Pons (tissue), 1 donor: ENCODE data around the gene CTRL.
A peak's percentile ranks its signal among the peaks of the same experiment; 100 is the strongest.
"Not testable (repeated sequence)": the region's sequence is repeated elsewhere in the genome, so short reads cannot be mapped to it uniquely, and the experiment has no call there.

Experiments used
- DNase-seq: peaks from one replicate; pipeline ENCODE4 v3.0.0-alpha.2; 2016; ENCODE audit warnings: low spot score

Gene CTRL

DNA sequence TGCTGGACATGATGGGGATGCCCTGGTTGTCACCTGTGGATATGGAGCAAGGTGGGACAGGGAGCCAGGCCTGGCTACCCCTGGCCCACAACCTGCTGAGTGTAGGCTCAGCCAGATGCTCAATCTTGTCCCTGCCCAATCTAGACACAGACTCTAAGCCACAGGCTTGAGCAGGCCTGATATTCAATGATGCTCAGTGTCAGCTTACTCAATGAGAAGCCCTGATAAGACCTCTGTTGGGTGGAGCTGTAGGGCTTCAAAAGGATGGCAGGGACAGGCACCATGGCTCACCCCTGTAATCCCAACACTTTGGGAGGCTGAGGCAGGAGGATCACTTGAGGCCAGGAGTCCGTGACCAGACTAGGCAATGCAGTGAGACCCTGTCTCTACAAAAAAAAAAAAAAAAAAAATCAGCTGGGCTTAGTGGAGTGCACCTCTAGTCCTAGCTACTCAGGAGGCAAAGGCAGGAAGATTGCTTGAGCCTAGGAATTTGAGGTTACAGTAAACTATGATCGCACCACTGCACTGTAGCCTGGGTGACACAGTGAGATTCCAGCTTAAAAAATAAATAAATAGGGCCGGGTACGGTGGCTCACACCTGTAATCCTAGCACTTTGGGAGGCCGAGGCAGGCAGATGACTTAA lies 8.9 kb upstream of the CTRL start:
- no peak for DNase-seq

DNA sequence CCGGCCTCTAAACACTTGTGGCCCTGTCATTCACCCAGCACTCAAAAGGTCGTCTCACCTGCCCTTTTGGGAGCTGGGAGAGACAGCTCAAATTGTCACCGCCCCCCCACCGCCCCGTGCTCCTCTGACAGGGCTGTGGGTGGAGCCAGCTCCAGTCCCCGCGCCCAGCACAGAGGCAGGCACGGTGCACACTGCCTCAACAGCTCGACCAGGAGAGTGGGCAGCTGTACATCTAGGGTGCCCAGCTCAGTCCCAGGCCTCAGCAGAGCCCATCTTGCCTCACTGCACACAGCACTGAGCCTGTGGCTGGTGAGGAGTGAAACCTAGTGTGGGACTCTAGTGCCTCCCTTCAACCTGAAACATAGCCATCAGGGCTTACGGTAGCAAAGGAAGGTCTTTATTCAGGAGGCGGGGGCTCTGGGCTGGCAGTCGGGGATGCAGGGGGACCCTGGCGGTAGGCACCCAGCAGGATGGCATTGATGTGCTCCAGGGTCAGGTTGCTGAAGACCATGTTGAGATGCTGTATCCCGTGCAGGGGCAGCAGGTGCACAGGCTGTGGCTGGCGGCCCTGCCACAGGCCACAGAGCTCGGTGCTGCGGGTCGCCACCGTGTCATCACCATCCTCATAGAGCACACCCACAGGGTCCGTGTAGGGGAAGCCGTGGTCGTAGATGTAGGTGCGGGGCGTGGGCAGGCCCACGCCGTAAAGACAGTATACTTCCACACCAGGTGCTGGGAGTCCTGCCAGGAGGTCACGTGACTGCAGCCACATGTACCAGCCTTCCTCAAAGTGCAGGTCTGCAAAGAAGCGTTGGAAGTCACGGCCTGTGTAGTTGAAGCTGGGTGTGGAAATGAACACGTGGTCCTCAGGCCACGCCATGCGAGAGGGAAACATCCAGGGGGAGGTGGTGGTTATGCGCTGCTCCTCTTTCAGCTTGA lies 8.1 kb upstream of the CTRL start:
- no peak for DNase-seq

DNA sequence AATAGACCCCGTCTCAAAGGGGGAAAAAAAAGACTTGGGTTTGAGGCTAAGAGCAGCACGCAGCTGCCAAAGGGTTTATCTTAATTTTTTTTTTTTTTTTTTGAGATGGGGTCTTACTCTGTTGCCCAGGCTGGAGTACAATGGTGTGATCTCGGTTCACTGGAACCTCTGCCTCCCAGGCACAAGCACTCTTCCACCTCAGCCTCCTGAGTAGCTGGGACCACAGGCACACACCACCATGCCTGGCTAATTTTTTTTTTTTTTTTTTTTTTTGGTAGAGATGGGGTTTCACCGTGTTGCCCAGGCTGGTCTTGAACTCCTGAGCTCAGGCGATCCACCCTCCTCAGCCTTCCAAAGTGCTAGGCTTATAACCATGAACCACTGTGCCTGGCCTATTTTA lies 6.1 kb upstream of the CTRL start:
- DNase-seq = not testable (repeated sequence)

DNA sequence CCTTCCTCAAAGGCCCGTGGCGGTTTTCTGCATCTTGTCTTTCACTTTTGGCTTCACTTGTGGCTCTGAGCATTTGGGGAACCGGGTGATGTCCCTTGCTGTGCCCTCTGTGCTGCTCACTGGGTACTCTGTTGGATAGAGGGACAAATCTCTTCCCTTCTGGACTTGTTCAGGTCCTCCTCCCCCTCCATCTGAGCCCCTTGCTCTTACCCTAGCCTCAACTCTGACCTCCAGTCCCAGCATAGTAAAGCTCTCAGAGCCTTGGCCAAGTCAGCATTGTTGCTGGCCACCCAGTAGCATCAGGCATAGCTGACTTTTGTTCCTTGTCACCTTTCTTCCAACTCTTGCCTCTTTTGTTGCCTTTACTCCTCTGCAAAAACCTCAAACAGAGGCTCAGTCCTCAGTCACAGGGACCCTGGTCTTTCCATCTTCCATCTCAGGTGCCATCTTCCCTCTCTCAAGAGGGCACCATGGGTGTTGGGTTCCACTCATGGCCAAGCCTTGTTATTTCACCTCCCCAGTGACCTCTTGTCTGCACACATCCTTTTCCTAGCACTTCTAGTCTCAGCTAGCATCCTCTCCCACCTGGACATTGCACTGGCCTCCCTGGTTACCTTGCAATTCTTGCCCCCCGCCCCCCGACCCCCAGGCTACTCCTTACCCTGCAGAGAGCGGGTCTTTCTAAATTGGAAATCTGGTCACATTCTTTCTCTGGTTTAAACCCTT lies 5.4 kb upstream of the CTRL start:
- peak; percentile 83 for DNase-seq

DNA sequence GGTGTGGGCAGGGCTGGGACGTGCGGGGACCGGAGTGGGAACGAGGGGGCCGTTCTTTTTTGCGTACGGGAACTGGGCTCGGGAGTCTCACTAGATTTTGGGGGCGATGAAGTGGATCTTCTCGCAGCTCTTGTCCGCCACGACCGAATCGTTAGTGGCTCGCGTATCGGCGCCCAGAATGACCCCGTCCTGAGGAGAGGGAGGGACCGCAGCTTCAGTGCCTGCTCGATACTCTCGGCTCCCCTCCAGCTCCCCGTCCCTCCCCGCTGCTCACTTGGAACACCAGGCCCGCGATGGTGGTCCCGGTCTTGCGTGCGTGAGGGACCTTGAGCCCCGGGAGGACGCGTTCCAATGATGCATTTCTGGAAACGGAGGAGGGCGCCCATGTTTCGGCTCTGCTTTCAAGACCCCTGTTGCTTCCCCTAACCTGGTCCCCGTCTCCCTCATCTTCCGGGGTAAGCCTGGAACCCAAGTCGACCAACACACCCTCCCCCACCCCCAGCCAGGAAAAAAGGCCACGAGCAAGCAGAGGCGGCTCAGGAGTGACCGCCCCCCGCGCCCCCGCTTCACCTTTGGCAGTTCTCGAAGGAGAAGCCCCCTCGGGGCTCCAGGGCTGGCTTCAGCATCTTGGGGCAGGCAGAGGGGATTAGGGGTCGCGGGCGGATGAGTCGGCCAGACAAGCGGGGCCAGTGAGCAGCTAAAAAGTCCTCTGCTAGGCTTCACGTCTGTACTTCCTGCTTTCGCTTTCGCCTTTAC lies 4.6 kb upstream of the CTRL start, which contains the start of gene PSMB10:
Gene PSMB10 (minus strand): TSS at position 727 of the 756 bp plus-strand sequence. CDS start 101 bp downstream, at position 626.
- peak; percentile 37 for DNase-seq

DNA sequence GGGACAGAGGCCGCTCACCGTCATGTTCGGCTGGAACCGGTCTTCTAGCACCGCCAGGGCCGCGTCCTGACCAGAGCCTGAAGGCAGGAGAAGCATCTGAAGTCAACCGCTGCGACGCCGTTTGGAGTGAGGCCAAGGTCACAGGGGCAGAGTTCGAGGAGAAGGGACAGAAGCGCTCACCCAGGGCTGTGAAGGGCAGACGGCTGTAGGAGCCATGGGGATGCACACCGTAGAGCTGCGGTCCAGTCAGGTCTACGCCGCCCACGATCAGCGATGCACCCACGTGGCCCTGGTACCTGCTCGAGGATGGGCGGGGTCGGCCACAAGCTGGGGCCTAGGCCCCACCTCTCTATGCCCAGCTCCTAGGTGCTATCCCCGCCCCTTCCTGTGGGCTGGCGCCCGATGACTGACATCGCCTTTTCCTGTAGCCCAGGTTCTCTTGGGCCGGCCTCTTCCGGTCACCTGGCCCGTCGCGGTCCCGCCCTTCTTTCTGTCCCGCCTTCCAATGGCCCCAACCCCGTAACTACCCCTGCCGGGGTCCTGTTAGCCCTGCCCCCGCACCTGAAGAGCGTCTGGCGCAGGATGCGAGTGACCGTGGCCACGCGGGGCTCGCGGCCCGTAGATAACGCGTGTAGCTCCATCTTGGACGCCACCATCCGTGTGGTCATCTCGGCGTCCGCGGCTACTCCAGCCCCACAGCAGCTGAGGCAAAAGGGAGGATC lies 3.9 kb upstream of the CTRL start:
- DNase-seq = peak; percentile 98

DNA sequence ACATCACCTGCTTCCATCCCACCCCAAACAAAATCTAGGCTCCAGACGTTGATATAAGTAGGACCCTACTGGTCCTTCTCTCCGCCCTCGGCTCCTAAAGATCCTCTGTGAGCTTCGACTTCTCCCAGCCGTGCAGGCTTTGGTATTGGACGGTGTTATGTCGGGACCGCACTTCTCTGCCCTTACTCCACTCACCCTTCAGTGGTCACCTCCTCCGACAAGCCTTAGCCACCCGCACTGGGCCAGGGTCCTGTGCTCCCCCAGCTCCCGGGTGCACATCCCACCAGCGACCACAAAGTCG lies 3.4 kb upstream of the CTRL start:
- DNase-seq = no peak

DNA sequence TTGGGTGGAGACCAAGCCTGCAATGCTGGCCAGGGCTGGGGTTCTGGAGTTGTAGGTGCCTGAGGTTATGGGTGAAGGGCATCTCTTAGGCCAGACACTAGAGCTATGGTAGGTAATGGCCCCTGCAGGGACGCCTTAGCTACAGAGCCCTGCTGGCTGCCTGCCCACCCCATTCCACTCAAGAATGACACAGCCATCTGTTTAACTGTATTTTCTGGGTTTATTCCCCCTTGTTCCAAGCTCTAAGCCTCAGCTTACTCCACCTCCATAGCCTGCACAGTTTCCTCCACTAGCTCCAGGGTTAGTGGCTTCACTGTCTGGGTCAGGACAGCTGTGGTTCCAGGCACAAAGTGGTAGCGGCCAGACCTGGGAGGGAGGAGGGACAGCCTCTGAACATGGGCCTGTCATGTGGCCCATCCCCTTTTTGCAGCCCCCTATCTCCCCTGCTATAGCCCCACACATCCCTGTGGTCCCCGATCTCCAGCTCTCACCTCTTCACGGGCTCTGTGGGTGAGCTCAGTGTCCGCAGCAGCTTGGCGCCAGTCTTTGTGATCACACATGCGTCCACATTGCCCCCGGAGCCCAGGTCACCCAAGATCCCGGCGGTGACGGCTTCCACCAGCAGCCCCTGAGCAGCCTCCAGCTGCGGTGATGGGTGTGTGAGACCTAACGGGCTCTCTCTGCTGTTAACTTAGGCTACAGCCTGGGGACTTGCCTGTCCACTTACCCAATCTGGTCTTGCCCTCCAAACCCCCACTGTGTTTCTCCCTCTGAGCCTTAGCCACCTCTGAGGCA lies 2.8 kb upstream of the CTRL start:
- DNase-seq = no peak

DNA sequence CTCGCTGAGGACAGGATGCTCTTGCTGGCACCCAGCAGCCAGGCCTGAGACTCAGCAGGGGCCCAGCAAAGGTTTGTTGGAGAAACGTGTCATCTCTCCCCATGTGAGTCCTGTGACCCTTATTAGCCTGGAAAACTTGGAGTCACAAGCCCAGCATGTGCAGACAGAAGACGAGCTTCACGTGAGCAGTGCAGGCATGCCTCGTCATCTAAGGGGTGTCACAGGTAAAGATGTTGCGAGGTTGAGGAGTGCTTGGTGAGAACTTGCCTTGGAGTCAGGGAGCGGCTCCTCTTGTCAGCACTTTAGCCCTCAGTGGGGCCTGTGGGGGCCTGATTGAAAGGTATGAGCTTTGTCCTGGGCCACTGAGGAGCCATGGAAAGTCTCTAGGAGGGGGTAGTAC lies 2.1 kb upstream of the CTRL start:
- no peak for DNase-seq

DNA sequence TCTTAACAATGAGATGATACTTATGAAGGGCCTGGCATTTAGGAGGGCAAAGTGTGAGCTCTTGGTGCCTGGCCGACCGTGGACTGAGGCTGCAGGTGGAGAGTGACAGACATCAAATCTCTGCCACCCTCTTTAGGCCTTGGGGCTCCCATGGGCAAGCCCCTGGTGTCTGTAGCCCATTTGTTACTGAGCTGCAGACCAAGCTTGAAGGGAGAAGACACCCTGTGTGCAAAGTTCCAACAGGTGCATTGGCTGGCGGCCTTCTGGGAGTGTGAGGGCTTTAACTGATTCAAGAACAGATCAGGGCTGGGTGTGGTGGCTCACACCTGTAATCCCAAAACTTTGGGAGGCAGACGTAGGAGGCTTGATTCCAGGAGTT lies 789 bp upstream of the CTRL start:
- no peak for DNase-seq

DNA sequence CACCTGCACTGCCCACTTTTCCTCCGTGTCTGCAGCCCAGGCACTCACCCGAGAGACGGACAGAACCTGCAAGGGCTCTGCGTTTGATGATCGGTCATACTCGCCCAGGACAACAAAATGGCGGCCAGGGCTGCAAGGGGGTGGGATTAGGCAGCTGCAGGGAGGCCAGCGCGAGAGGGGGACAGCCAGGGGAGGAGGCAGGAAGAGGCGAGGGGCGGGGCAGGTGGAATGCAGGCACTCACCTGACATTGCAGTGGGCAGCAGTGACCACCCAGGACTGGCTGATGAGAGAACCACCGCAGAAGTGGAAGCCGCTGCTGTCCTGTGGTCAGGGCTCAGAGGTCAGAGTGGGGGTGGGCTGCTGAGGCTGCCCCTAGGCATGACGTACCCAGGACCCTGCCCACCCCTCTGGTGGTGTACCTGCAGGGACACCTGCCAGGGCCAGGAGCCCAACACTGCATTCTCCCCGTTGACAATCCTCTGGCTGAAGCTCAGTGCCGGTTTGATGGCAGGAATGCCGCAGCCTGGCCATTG lies 917 bp downstream of the CTRL start:
- DNase-seq = no peak

DNA sequence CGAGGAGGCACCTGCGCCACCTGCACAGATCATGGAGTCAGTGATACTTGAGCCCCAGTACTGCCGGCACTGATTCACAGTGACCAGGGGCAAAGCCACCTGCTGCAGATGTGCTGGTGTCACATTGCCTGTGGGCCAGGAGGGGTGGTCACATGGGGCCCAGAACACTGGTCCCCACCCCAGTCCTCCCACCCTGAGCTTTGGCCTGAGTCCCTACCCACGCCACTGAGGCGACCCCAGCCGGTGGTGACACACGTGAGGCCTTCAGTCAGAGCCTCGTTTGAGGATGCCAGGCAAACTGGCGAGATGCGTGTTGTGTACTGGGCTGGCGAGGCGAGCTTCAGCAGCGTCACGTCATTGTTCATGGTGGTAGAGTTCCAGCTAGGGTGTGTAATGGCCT lies 1.5 kb downstream of the CTRL start:
- DNase-seq = no peak

DNA sequence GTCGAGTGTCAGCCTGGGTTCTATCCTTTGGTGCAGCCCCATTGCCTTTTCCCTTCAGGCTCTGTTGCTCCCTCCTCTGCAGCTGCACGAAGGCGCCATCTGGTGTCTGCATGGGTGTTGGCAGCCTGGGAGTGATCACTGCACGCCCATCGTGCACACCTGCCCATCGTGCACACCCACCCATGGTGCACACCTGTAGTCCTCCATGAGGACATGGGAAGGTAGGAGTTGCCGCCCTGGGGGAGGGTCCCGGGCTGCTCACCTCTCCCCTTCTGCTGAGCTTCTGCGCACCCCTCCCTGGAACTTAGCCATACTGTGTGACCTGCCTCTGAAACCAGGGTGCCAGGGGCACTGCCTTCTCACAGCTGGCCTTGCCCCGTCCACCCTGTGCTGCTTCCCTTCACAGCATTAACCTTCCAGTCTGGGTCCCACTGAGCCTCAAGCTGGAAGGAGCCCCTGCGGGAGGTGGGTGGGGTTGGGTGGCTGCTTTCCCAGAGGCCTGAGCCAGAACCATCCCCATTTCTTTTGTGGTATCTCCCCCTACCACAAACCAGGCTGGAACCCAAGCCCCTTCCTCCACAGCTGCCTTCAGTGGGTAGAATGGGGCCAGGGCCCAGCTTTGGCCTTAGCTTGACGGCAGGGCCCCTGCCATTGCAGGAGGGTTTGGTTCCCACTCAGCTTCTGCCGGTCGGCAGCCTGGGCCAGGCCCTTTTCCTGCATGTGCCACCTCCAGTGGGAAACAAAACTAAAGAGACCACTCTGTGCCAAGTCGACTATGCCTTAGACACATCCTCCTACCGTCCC lies 2.9 kb downstream of the CTRL start:
- DNase-seq = peak; percentile 73

DNA sequence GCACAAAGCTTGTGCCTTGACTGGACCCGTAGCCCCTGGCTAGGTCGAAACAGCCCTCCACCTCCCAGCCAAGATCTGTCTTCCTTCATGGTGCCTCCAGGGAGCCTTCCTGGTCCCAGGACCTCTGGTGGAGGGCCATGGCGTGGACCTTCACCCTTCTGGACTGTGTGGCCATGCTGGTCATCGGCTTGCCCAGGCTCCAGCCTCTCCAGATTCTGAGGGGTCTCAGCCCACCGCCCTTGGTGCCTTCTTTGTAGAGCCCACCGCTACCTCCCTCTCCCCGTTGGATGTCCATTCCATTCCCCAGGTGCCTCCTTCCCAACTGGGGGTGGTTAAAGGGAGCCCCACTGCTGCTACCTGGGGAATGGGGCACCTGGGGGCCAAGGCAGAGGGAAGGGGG lies 3.5 kb downstream of the CTRL start:
- no peak for DNase-seq

DNA sequence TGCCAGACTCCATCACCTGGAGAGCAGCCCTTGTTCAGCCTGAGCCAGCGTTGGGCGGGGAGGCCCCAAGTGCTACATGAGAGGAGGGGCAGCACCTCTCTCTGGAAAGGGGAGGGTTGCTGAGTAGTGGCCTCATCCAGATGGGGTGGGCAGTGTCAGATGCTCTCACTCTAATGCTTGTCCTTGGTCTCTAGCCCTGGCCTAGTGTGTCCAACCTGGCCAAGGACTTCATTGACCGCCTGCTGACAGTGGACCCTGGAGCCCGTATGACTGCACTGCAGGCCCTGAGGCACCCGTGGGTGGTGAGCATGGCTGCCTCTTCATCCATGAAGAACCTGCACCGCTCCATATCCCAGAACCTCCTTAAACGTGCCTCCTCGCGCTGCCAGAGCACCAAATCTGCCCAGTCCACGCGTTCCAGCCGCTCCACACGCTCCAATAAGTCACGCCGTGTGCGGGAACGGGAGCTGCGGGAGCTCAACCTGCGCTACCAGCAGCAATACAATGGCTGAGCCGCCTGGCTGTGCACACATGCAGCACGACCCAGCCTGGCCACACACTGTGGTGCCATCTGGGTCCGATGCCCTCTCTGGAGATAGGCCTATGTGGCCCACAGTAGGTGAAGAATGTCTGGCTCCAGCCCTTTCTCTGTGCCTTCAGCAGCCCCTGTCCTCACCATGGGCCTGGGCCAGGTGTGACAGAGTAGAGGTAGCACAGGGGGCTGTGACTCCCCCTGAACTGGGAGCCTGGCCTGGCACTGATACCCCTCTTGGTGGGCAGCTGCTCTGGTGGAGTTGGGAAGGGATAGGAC lies 4.3 kb downstream of the CTRL start:
- DNase-seq = no peak

DNA sequence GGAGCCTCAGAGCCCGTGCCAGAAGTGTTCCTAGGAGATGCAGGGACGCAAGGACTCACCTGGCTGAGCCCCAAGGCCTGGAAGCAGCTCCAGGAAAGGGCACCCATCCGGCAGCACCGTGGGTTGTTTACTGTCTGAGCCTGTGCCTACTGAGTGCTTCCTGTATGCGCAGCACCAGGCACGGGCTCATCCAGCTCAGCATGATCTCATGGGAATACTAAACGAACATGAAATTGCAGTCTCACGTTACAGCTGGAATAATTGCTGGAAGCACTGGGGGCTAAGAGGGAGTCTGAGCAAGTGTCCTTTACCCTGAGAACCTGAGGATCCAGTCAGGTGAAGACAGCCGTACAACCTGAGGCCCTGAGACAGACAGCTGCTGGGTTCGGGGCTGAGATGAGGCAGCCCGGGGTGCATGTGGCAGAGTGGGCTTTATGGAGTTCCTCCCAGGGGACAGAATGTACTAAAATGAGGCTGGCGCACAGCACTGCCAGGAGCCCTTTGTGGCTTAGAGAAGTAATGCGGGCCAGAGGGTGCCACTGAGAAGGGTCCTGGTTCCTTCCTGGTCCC lies 5.4 kb downstream of the CTRL start:
- DNase-seq = peak; percentile 67

DNA sequence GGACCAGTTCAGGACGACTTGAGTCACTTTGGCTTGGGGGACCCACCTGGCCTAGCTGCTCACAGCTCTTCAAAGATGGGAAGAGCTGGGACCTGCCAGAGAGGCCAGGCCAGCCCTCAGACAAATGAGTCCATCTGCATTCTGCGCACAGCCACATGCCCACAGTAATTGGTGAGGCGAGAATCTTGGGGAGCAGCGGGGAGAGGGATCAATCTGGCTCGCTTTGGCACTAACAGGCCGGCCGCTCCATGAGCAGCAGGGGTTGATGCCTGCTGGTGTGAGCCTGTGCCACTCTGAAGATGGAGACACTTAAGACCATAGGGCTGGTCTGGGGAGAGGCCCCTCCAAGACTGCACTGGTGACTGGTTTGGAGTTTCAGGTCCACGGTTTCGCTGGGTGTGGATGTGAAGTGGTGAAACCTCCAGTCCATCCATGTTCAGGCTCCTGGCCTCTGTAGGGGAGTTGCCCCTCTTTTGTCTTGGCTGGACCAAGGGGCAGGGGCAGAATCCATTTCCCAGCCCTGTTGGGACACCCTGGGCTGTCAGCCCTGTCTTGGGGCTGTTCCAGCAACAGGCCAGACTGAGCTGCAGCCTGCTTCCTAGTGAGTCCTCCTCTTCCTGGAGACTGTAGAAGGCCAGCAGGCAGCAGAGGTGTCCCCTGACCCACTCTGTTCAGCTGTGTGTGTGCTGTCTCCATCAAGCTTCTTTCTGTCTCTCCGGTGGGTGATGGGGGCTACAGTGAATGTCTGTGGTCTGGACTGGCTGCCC lies 7.3 kb downstream of the CTRL start:
- DNase-seq = no peak
